Measurements from ENCODE around the gene MYH9. TPM values are rescaled to one million over a fixed set of nuclear protein-coding genes. Genes with fewer than 3 reads are reported as not detected.

The MYH9 gene
- total RNA-seq, 1 experiment from 2014 or later = 258 TPM

GRCh38 chr22:36298118-36298517 lies 89.6 kb downstream of the MYH9 start:
- H3K4me3 ChIP-seq (replicated peaks in 1 of 2; ENCODE audit: low read depth in 1 of 2, low read length in 2 of 2) = no peak overlapping the region
- DNase-seq (ENCODE audit: low read depth, low spot score) (no peak), ATAC-seq (no peak)
- ChIA-PET CTCF (interaction anchor here (0.9 kb wide), 1 partner anchor 171 kb away, joined by 3 read pairs; no protein-coding TSS in a partner anchor), POLR2A (no interaction called here), RAD21 (ENCODE audit: low non-redundant PET in 1 of 2, low total read pairs in 2 of 2, uncharacterized antibody in 2 of 2, unreplicated experiment in 2 of 2) (no interaction called here)
- intact Hi-C loops (cut with micrococcal nuclease) = no loop called here
- H3K27ac ChIP-seq (ENCODE audit: low read depth, low read length) = no peak overlapping the region
- TF ChIP-seq POLR2A (IDR thresholded peaks at IDR 0.05; ENCODE audit: borderline replicate concordance, extremely low read depth, insufficient read depth, insufficient read length) (no peak), RAD21 (IDR thresholded peaks at IDR 0.05; ENCODE audit: low read depth) (no peak), TCF7L2 (IDR thresholded peaks at IDR 0.05; ENCODE audit: borderline replicate concordance, extremely low read depth, insufficient read depth, insufficient read length) (no peak), CBX3 (IDR thresholded peaks at IDR 0.05; ENCODE audit: low read depth) (no peak), POLR2AphosphoS5 (IDR thresholded peaks at IDR 0.05; ENCODE audit: low read depth, low read length) (no peak), ZNF274 (IDR thresholded peaks at IDR 0.05; ENCODE audit: low read depth, low read length) (no peak), REST (IDR thresholded peaks at IDR 0.05; ENCODE audit: low read depth) (no peak), ELF1 (IDR thresholded peaks at IDR 0.05; ENCODE audit: borderline replicate concordance, low read depth) (no peak), SRF (IDR thresholded peaks at IDR 0.05; ENCODE audit: low read depth) (no peak), EGR1 (IDR thresholded peaks at IDR 0.05; ENCODE audit: low read depth) (no peak), CTCF (IDR thresholded peaks at IDR 0.05 in 2 of 3, conservative IDR thresholded peaks at IDR 0.05 in 1 of 3; ENCODE audit: borderline replicate concordance in 1 of 3, insufficient read depth in 1 of 3, low read depth in 2 of 3, low read length in 2 of 3) (no peak), ZFX (IDR thresholded peaks at IDR 0.05) (no peak), EZH2phosphoT487 (IDR thresholded peaks at IDR 0.05; ENCODE audit: borderline replicate concordance) (no peak), CEBPB (IDR thresholded peaks at IDR 0.05; ENCODE audit: low read depth) (no peak), ZBTB33 (IDR thresholded peaks at IDR 0.05; ENCODE audit: extremely low read depth, insufficient replicate concordance, low read length) (no peak), FOSL1 (IDR thresholded peaks at IDR 0.05; ENCODE audit: low read depth) (no peak), EZH2 (IDR thresholded peaks at IDR 0.05) (no peak), JUND (IDR thresholded peaks at IDR 0.05) (no peak)
- TF ChIP-seq, protein P1, sequence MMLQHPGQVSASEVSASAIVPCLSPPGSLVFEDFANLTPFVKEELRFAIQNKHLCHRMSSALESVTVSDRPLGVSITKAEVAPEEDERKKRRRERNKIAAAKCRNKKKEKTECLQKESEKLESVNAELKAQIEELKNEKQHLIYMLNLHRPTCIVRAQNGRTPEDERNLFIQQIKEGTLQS (IDR thresholded peaks at IDR 0.05) = no peak
- no peaks in the 10 kb centered on the region for H3K9me3 ChIP-seq (ENCODE audit: control insufficient read depth in 1 of 2, insufficient read depth in 1 of 2, low read depth in 1 of 2, low read length in 2 of 2)
- H3K4me1 ChIP-seq (ENCODE audit: control insufficient read depth in 1 of 2, insufficient read depth in 2 of 2, low read length in 2 of 2) = no peaks in the 10 kb centered on the region
- no peak overlapping the region for H2AFZ ChIP-seq (ENCODE audit: low read depth, low read length, poor library complexity, severe bottlenecking)
- H4K20me1 ChIP-seq (ENCODE audit: insufficient read depth) = no peaks in the 10 kb centered on the region; the same call in 1 of the 2 replicates
- BruUV-seq (replicated peaks) = no TSS peak
- H3K9me2 ChIP-seq (ENCODE audit: insufficient read depth) = no peaks in the 10 kb centered on the region
- peaks cover 10% of the 10 kb centered on the region; the same call in 1 of the 2 replicates for H3K79me2 ChIP-seq (ENCODE audit: insufficient read depth, low read length)
- no peak overlapping the region for H3K9ac ChIP-seq (ENCODE audit: low read length)
- H3K36me3 ChIP-seq (ENCODE audit: control insufficient read depth in 1 of 2, insufficient read depth in 2 of 2, low read length in 2 of 2) = peaks cover 65 to 75% of the 10 kb centered on the region in 2 experiments
- no peak overlapping the region for H3K4me2 ChIP-seq (ENCODE audit: low read length)
- no peaks in the 10 kb centered on the region for H3K27me3 ChIP-seq (ENCODE audit: insufficient read depth, low read length)

Measured in HCT116 (cell line).